ENCODE measurements around the gene TENM3.
"Not testable (repeated sequence)": the region's sequence is repeated elsewhere in the genome, so short reads cannot be mapped to it uniquely, and the experiment has no call there.

The TENM3 gene

GRCh38 chr4:182228991-182229577 lies 14.1 kb upstream of the TENM3 start:
- DNase-seq = no peak

- no peak for DNase-seq
These were observed 12.9 kb upstream of the TENM3 start for GRCh38 chr4:182230256-182230655.

- DNase-seq = no peak
These were observed 12.1 kb upstream of the TENM3 start for GRCh38 chr4:182231080-182231479.

- no peak for DNase-seq
These were observed 11.7 kb upstream of the TENM3 start for GRCh38 chr4:182231496-182231895.

- DNase-seq = no peak
These were observed 9.7 kb upstream of the TENM3 start for GRCh38 chr4:182233310-182234090.

- DNase-seq = no peak
These were observed 8.0 kb upstream of the TENM3 start for GRCh38 chr4:182235021-182235795.

GRCh38 chr4:182236186-182236585 lies 7.0 kb upstream of the TENM3 start:
- no peak for DNase-seq

GRCh38 chr4:182237010-182237409 lies 6.2 kb upstream of the TENM3 start:
- not testable (repeated sequence) for DNase-seq

GRCh38 chr4:182238355-182238931 lies 4.8 kb upstream of the TENM3 start:
- DNase-seq = no peak

GRCh38 chr4:182240161-182241130 lies 2.8 kb upstream of the TENM3 start:
- DNase-seq = no peak

- not testable (repeated sequence) for DNase-seq
These were observed 942 bp upstream of the TENM3 start for GRCh38 chr4:182242260-182242659.

- no peak for DNase-seq
These were observed 415 bp upstream of the TENM3 start for GRCh38 chr4:182242787-182243186.

- no peak for DNase-seq
These were observed 1.8 kb downstream of the TENM3 start for GRCh38 chr4:182245041-182245440.

GRCh38 chr4:182245541-182246215 lies 2.5 kb downstream of the TENM3 start:
- DNase-seq = no peak

GRCh38 chr4:182246401-182247205 lies 3.4 kb downstream of the TENM3 start:
- DNase-seq = no peak

GRCh38 chr4:182248295-182248694 lies 5.1 kb downstream of the TENM3 start:
- no peak for DNase-seq

- DNase-seq = no peak
These were observed 7.2 kb downstream of the TENM3 start for GRCh38 chr4:182250446-182250845.

GRCh38 chr4:182251116-182251515 lies 7.9 kb downstream of the TENM3 start:
- no peak for DNase-seq

- no peak for DNase-seq
These were observed 9.0 kb downstream of the TENM3 start for GRCh38 chr4:182252220-182252619.

GRCh38 chr4:182254026-182254780 lies 11.0 kb downstream of the TENM3 start:
- DNase-seq = no peak

Data from NCI-H748 treated with DMSO at 0.1 percent for 48 hours (cell line).